BE2C (cell line): ENCODE data around the gene SMAD3.

Experiments used
- DNase-seq: peaks from one replicate; pipeline ENCODE4 v3.0.0-alpha.2; 2020
- H3K27me3 ChIP-seq: fragments of 250-450 bp; sonication (Bioruptor Pico); 2 replicates; pipeline ENCODE4 v1.5.1; 2020; ENCODE audit warnings: mild to moderate bottlenecking
- H3K36me3 ChIP-seq: fragments of 250-450 bp; sonication (Bioruptor Pico); 2 replicates; pipeline ENCODE4 v1.5.1; 2020; ENCODE audit warnings: mild to moderate bottlenecking
- H3K4me1 ChIP-seq: fragments of 250-450 bp; sonication (Bioruptor Pico); 2 replicates; pipeline ENCODE4 v1.5.1; 2020
- H3K4me3 ChIP-seq: 2 replicates; pipeline ENCODE4 v1.5.1; 2011; ENCODE audit warnings: low read depth, low read length
- H3K9me3 ChIP-seq: fragments of 250-450 bp; sonication (Bioruptor Pico); 2 replicates; pipeline ENCODE4 v1.5.1; 2020
- TF ChIP-seq, protein P1 (sequence below): IDR thresholded peaks from 2 replicates; pipeline ENCODE4 v1.5.1; 2012; ENCODE audit warnings: mild to moderate bottlenecking, low read depth, low read length

The SMAD3 gene

GRCh38 chr15:67105065-67105951 is 39.9 kb downstream of the SMAD3 start:
- Histone ChIP-seq H3K4me3 (no peak overlapping the region), H3K27me3 (no peaks in the 10 kb centered on the region), H3K4me1 (peaks cover 5% of the 10 kb centered on the region; the same call in 1 of the 2 replicates), H3K9me3 (no peaks in the 10 kb centered on the region), H3K36me3 (no peaks in the 10 kb centered on the region)
- TF ChIP-seq, protein P1, sequence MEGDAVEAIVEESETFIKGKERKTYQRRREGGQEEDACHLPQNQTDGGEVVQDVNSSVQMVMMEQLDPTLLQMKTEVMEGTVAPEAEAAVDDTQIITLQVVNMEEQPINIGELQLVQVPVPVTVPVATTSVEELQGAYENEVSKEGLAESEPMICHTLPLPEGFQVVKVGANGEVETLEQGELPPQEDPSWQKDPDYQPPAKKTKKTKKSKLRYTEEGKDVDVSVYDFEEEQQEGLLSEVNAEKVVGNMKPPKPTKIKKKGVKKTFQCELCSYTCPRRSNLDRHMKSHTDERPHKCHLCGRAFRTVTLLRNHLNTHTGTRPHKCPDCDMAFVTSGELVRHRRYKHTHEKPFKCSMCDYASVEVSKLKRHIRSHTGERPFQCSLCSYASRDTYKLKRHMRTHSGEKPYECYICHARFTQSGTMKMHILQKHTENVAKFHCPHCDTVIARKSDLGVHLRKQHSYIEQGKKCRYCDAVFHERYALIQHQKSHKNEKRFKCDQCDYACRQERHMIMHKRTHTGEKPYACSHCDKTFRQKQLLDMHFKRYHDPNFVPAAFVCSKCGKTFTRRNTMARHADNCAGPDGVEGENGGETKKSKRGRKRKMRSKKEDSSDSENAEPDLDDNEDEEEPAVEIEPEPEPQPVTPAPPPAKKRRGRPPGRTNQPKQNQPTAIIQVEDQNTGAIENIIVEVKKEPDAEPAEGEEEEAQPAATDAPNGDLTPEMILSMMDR: no peak
- no peak for DNase-seq

GRCh38 chr15:67105991-67106763 is 40.8 kb downstream of the SMAD3 start:
- TF ChIP-seq, protein P1: no peak
- no peaks in the 10 kb centered on the region; the same call in 1 of the 2 replicates for H3K9me3 ChIP-seq
- peaks cover 5% of the 10 kb centered on the region; the same call in 1 of the 2 replicates for H3K4me1 ChIP-seq
- H3K27me3 ChIP-seq: no peaks in the 10 kb centered on the region
- DNase-seq: no peak
- no peaks in the 10 kb centered on the region for H3K36me3 ChIP-seq
- no peak overlapping the region for H3K4me3 ChIP-seq

- TF ChIP-seq, protein P1: no peak
- Histone ChIP-seq H3K4me1 (peaks cover 2% of the 10 kb centered on the region; the same call in 1 of the 2 replicates), H3K4me3 (no peak overlapping the region), H3K36me3 (no peaks in the 10 kb centered on the region), H3K27me3 (no peaks in the 10 kb centered on the region), H3K9me3 (no peaks in the 10 kb centered on the region; the same call in 1 of the 2 replicates)
- DNase-seq: no peak
Measured at GRCh38 chr15:67106764-67107013, 41.3 kb downstream of the SMAD3 start.

- Histone ChIP-seq H3K36me3 (no peaks in the 10 kb centered on the region), H3K4me1 (no peaks in the 10 kb centered on the region), H3K4me3 (no peak overlapping the region), H3K27me3 (no peaks in the 10 kb centered on the region), H3K9me3 (no peaks in the 10 kb centered on the region; the same call in 1 of the 2 replicates)
- peak; percentile 28 for DNase-seq
- TF ChIP-seq, protein P1: no peak
Measured at GRCh38 chr15:67107014-67107812, 41.8 kb downstream of the SMAD3 start.

DNA sequence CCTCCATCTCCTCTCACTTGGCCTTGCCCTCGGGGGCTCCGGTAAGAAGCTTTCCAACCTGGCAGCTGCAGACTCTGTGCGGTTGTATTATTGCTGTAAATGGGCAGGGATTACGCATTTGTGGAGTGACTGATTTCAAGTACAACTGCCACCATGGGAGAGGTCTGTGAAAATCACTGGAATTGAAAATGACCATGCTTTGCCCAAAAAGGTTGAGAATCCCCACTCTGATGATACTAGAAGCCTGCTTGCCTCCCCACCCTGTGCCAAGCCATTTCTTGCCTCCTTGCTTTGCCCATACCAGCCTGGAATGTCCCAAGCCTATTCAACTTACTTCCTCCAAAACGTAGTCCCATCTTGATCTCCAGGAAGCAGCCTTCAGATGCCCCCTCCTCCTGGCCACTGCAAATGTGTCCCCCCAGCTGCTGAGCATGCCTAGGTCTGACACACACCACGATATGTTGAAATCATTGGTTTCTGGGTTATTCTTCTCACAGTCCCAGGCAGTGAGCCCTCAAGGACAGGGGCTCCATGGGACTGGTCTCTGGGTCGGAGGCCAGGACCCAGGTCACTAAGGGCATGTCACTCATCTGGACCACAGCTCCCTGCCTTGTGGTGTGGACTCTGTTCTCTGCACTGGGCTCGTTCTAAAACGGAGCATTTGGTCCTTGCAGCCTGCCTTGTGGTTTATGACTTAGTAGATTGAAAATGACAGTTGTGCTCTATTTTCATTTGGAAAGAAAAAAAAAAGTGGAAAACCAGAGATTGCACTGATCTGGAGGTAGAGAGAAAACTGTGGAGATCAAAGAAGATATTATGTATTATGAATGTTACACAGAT is 42.9 kb downstream of the SMAD3 start:
- Histone ChIP-seq H3K4me3 (no peak overlapping the region), H3K9me3 (no peaks in the 10 kb centered on the region; the same call in 1 of the 2 replicates), H3K4me1 (no peaks in the 10 kb centered on the region), H3K36me3 (no peaks in the 10 kb centered on the region), H3K27me3 (no peaks in the 10 kb centered on the region)
- DNase-seq: no peak
- TF ChIP-seq, protein P1: no peak
